Adipocyte (in vitro differentiated cells): ENCODE results near the gene IKZF3.

Source experiments
- DNase-seq: peaks from one replicate; pipeline ENCODE4 v3.0.0-alpha.2; 2015; ENCODE audit warnings: low read depth
- H3K27me3 ChIP-seq: replicated peaks from 2 replicates; pipeline ENCODE4 v1.7.0; 2013; ENCODE audit warnings: mild to moderate bottlenecking, low read length, moderate library complexity; ENCODE audit not compliant: control insufficient read depth, insufficient read depth
- H3K36me3 ChIP-seq: 2 replicates; pipeline ENCODE4 v1.7.0; 2013; ENCODE audit warnings: low read length, mild to moderate bottlenecking, moderate library complexity; ENCODE audit not compliant: control insufficient read depth, insufficient read depth, severe bottlenecking
- H3K4me1 ChIP-seq: 2 replicates; pipeline ENCODE4 v1.7.0; 2013; ENCODE audit warnings: mild to moderate bottlenecking, low read length, moderate library complexity; ENCODE audit not compliant: control insufficient read depth, insufficient read depth
- H3K4me3 ChIP-seq: 2 replicates; pipeline ENCODE4 v1.7.0; 2013; ENCODE audit warnings: mild to moderate bottlenecking, low read length, moderate library complexity
- H3K9ac ChIP-seq: 2 replicates; pipeline ENCODE4 v1.7.0; 2013; ENCODE audit warnings: mild to moderate bottlenecking, low read length, moderate library complexity
- H3K9me3 ChIP-seq: 2 replicates; pipeline ENCODE4 v1.7.0; 2013; ENCODE audit warnings: mild to moderate bottlenecking, low read length, moderate library complexity; ENCODE audit not compliant: control insufficient read depth

The IKZF3 gene

DNA sequence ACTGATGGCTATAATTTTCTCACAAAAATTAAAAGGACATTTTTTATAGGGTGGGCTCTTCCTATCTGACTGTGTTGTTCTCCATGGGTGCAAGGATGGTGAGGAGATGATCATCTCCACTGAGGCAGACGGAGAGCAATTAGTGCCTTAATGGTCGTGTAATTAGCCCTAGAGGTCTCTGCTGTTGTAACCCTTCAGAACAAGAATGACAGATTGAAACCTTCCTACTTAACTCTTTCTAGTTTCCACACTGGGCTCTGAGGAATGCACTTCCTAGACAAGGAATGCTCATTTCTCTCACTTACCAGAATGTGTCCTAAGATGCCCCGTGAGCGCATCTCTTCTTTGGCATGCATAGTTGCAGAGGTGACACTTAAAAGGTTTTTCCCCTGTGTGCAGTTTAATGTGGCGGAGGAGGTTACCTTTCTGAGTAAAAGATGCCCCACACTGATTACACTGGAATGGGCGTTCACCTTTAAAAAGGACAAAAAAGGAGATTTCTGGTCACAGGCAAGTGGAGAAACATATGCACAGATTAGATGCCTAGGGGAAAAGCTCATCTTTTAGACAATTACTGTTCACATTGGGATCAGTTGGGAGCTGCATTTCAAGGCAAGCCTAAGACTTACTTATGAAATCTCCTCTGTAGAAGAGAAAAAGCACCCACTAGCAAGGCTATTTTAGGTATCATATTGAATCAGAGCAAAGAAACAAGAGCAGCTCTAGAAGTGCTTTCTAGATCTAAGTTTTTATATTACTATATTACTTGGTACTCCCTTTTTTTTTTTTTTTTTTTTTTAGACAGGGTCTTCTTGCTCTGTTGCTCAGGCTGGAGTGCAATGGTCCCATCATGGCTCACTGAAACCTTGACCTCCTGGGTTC, 72.8 kb downstream of the IKZF3 start:
- Histone ChIP-seq H3K36me3 (no peaks in the 10 kb centered on the region), H3K4me1 (no peaks in the 10 kb centered on the region), H3K9ac (no peak overlapping the region), H3K4me3 (no peak overlapping the region), H3K9me3 (no peaks in the 10 kb centered on the region), H3K27me3 (peaks cover 54% of the 10 kb centered on the region)
- DNase-seq = no peak

DNA sequence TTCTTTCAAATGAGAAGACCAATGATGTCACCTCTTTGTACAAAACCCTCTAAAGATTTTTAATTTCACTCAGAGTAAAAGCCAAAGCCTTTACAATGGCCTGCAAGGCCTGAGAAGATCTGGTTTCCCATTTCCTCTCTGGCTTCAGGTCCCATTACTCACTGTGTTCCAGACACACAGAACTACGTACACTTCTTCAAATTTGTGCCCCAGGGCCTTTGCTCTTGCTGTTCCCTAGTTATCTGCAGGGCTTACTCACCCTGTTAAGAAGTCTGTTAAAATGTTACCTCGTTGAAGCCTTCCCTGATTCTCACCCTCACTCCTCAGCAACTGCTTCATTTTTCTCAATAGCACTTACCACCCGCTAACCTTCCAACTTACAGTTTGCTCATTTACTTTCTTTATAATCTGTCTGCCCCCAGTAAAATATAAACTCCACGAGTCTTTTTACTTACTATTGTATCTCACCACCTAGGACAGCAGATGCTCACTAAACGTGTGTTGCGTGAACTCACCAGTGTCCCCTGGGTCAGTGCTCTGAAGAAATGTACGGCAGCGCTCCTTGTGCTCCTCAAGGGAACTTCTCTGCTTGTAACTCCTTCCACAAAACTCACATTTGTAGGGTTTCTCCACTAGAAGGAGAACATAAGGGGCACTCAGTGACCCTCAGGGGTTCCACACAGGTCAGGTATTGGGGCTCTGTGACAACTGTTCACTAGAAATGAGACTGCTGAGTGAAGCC, 76.2 kb downstream of the IKZF3 start:
- H3K4me3 ChIP-seq = no peak overlapping the region
- no peak overlapping the region for H3K9ac ChIP-seq
- DNase-seq = no peak
- H3K4me1 ChIP-seq = no peaks in the 10 kb centered on the region
- peaks cover 58% of the 10 kb centered on the region for H3K27me3 ChIP-seq
- no peaks in the 10 kb centered on the region for H3K9me3 ChIP-seq
- no peaks in the 10 kb centered on the region for H3K36me3 ChIP-seq

DNA sequence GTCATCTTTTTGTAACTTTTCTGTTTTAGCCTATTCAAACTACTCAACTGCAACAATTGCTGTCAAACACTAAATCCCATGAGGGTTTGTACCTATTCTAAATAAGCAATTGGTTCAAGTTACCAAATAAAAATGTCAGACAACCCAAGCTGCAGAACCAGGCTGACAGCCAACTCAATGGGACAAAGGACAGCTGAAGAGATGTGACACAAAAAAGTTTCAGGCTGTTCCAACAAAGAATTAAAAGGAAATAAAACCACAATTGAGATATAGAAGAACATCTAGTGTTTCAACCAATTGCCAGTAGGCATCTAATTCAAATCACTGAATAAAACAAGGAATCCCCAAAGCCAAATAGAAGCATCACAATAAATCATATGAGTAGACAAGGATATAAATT, 77.1 kb downstream of the IKZF3 start:
- H3K4me1 ChIP-seq = no peaks in the 10 kb centered on the region
- H3K27me3 ChIP-seq = peaks cover 55% of the 10 kb centered on the region
- no peak for DNase-seq
- H3K9me3 ChIP-seq = no peaks in the 10 kb centered on the region
- H3K36me3 ChIP-seq = no peaks in the 10 kb centered on the region
- no peak overlapping the region for H3K9ac ChIP-seq
- no peak overlapping the region for H3K4me3 ChIP-seq

DNA sequence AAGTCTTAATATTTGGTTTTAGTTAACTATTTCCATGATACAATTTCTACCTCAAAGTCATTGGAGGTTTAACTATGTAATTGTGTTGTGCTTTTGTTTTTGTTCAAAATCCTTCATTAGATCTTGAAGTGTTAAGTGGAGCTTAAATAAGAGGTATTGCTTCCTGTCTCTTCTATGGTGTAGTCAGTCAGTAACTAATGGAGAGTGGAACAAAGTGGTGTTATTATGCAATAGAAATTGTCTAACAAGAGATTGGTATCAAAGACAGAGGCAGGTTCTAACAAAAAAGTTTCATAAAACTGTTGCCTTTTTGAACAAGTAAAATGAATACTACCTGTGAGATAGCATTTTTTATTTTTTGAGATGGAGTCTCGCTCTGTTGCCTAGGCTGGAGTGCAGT, 81.1 kb downstream of the IKZF3 start:
- H3K36me3 ChIP-seq = no peaks in the 10 kb centered on the region
- no peak overlapping the region for H3K9ac ChIP-seq
- H3K4me1 ChIP-seq = no peaks in the 10 kb centered on the region
- no peaks in the 10 kb centered on the region for H3K9me3 ChIP-seq
- no peak for DNase-seq
- H3K4me3 ChIP-seq = no peak overlapping the region
- H3K27me3 ChIP-seq = peaks cover 57% of the 10 kb centered on the region

DNA sequence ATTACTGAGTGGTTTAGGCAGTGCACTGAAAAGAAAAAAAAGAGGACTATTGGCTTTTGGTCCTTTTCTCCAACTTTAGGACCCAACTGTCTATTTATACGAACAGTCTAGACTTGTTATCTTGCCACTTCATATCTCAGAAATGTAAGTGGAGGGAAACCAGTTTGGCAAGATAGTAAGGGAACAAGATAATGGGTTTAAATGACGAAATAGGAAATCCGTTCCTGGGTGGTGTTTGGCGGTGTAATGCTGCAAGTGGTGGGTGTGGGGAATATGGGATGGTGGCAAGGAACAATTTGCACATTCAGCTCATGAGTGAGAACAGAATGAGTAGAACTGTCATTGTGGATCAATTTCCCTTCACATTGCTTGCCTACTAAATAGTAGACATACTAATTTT, 81.6 kb downstream of the IKZF3 start:
- DNase-seq = no peak

GRCh38 chr17:39781861-39782213, 82.3 kb downstream of the IKZF3 start:
- no peaks in the 10 kb centered on the region for H3K36me3 ChIP-seq
- no peak for DNase-seq
- H3K9ac ChIP-seq = no peak overlapping the region
- peaks cover 63% of the 10 kb centered on the region for H3K27me3 ChIP-seq
- H3K4me3 ChIP-seq = no peak overlapping the region
- H3K9me3 ChIP-seq = no peaks in the 10 kb centered on the region
- no peaks in the 10 kb centered on the region for H3K4me1 ChIP-seq

More for the DNA sequence above, 81.6 kb downstream of the IKZF3 start:
- Histone ChIP-seq H3K4me1 (no peaks in the 10 kb centered on the region), H3K9ac (no peak overlapping the region), H3K9me3 (no peaks in the 10 kb centered on the region), H3K4me3 (no peak overlapping the region), H3K36me3 (no peaks in the 10 kb centered on the region), H3K27me3 (peaks cover 57% of the 10 kb centered on the region)

DNA sequence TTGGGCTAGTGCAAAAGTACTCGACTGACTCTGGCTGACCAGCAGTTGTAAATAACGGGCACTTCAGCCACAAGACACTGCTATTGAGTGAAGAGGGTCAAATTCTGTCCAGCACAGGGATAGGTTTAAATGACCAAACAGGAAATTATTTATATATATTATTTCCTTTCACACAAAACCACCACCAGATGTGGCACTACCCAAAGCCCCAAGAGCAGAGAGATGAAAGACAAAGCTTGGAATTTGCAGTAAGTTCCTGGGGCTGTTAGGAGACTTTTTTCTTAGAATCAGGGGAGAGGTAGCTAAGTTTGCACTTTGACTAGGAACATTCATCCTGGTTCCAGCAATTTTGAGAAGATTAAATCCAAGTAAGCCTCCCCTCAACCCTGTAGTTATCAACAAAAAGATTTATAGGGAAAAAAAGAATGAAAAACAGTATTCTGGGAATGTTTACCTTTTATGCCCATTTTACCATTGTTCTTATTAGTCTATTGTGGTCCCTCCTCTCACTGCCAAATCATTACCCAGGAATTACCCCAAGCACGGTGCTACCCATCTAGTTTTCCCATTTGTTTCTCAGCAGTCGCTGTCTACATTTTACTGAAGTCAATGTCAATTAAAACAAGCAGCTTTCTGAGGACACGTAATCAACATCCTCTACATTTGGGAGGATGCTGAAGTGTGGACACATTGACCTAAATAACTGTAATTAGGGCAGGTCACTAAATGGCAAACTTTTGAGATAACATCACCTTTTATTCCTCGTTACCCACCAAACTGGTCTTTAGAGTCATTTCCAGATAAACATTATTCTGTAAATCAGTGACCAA, 82.9 kb downstream of the IKZF3 start:
- Histone ChIP-seq H3K4me3 (no peak overlapping the region), H3K36me3 (no peaks in the 10 kb centered on the region), H3K27me3 (peaks cover 67% of the 10 kb centered on the region), H3K9me3 (no peaks in the 10 kb centered on the region), H3K4me1 (no peaks in the 10 kb centered on the region), H3K9ac (no peak overlapping the region)
- DNase-seq = no peak

- H3K27me3 ChIP-seq = peaks cover 72% of the 10 kb centered on the region
- no peak overlapping the region for H3K4me3 ChIP-seq
- H3K9ac ChIP-seq = no peak overlapping the region
- H3K36me3 ChIP-seq = no peaks in the 10 kb centered on the region
- no peak for DNase-seq
- H3K9me3 ChIP-seq = no peaks in the 10 kb centered on the region
- H3K4me1 ChIP-seq = no peaks in the 10 kb centered on the region
Observed at GRCh38 chr17:39777534-39778365, 86.4 kb downstream of the IKZF3 start.

- DNase-seq = no peak
- Histone ChIP-seq H3K9me3 (no peaks in the 10 kb centered on the region), H3K4me3 (no peak overlapping the region), H3K27me3 (peaks cover 69% of the 10 kb centered on the region), H3K9ac (no peak overlapping the region), H3K4me1 (no peaks in the 10 kb centered on the region), H3K36me3 (no peaks in the 10 kb centered on the region)
Observed at GRCh38 chr17:39776252-39776651, 87.9 kb downstream of the IKZF3 start.

DNA sequence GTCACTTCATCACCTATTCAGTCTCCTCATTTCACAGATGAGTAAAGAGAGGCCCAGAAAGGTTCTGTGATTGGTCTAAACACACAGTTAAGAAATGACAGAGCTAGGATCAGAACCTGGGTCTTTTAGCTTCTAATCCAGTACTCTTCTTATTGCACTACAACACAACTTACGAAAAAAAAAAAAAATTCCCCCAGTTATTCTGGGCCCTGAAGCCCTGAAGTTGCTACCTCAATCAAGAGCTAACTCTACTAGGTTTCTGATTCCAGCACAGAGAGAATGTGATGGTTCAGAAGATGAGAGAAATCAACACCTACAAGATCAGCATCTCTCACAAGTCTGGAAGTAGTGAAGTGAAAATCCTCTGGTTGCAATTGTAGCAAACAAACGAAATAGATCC, 89.1 kb downstream of the IKZF3 start:
- Histone ChIP-seq H3K9me3 (no peaks in the 10 kb centered on the region), H3K4me3 (no peak overlapping the region), H3K27me3 (peaks cover 69% of the 10 kb centered on the region), H3K4me1 (no peaks in the 10 kb centered on the region), H3K36me3 (no peaks in the 10 kb centered on the region), H3K9ac (no peak overlapping the region)
- DNase-seq = no peak
